Measurements from ENCODE around the gene UCP3.

Gene UCP3

GRCh38 chr11:74043450-74043849 lies 34.6 kb upstream of the UCP3 start:
- TF ChIP-seq CTCF (IDR thresholded peaks at IDR 0.05; ENCODE audit: insufficient read depth, low read length, poor library complexity, severe bottlenecking) (no peak), EZH2phosphoT487 (conservative IDR thresholded peaks at IDR 0.05; ENCODE audit: low read length) (no peak)
- Histone ChIP-seq H3K9me2 (replicated peaks; ENCODE audit: insufficient read depth, low read length) (no peaks in the 10 kb centered on the region), H3K4me2 (ENCODE audit: low read depth, low read length, poor library complexity, severe bottlenecking) (no peak overlapping the region), H3K27ac (ENCODE audit: low read depth, low read length) (no peak overlapping the region), H3K9me3 (ENCODE audit: insufficient read depth, low read length) (no peaks in the 10 kb centered on the region), H3K36me3 (ENCODE audit: low read length) (peaks cover 11% of the 10 kb centered on the region), H3K9ac (ENCODE audit: low read length) (no peak overlapping the region), H3K79me2 (ENCODE audit: insufficient read depth, low read length) (no peaks in the 10 kb centered on the region), H3K4me3 (ENCODE audit: insufficient read depth, low read length, poor library complexity, severe bottlenecking) (no peak overlapping the region), H2AFZ (ENCODE audit: low read depth, low read length, severe bottlenecking) (no peak overlapping the region), H3K27me3 (ENCODE audit: low read length) (no peaks in the 10 kb centered on the region), H3F3A (ENCODE audit: insufficient read depth) (no peaks in the 10 kb centered on the region), H4K20me1 (ENCODE audit: low read depth, low read length) (no peaks in the 10 kb centered on the region)

GRCh38 chr11:74037309-74037708 lies 28.4 kb upstream of the UCP3 start:
- no peaks in the 10 kb centered on the region for H3F3A ChIP-seq (ENCODE audit: insufficient read depth)
- no peak for TF ChIP-seq EZH2phosphoT487 (conservative IDR thresholded peaks at IDR 0.05; ENCODE audit: low read length)
- TF ChIP-seq CTCF (IDR thresholded peaks at IDR 0.05; ENCODE audit: insufficient read depth, low read length, poor library complexity, severe bottlenecking): no peak
- H3K36me3 ChIP-seq (ENCODE audit: low read length): 0 out of 2 replicates have a peak, but pooled peaks cover 2% of the 10 kb centered on the region
- H3K27me3 ChIP-seq (ENCODE audit: low read length): no peaks in the 10 kb centered on the region
- H3K4me3 ChIP-seq (ENCODE audit: insufficient read depth, low read length, poor library complexity, severe bottlenecking): no peak overlapping the region
- no peaks in the 10 kb centered on the region for H3K9me2 ChIP-seq (replicated peaks; ENCODE audit: insufficient read depth, low read length)
- H3K9me3 ChIP-seq (ENCODE audit: insufficient read depth, low read length): no peaks in the 10 kb centered on the region
- H4K20me1 ChIP-seq (ENCODE audit: low read depth, low read length): no peaks in the 10 kb centered on the region
- no peak overlapping the region for H3K4me2 ChIP-seq (ENCODE audit: low read depth, low read length, poor library complexity, severe bottlenecking)
- no peak overlapping the region for H3K9ac ChIP-seq (ENCODE audit: low read length)
- no peak overlapping the region for H2AFZ ChIP-seq (ENCODE audit: low read depth, low read length, severe bottlenecking)
- H3K27ac ChIP-seq (ENCODE audit: low read depth, low read length): no peak overlapping the region
- no peaks in the 10 kb centered on the region for H3K79me2 ChIP-seq (ENCODE audit: insufficient read depth, low read length)

- TF ChIP-seq CTCF (IDR thresholded peaks at IDR 0.05; ENCODE audit: insufficient read depth, low read length, poor library complexity, severe bottlenecking) (no peak), EZH2phosphoT487 (conservative IDR thresholded peaks at IDR 0.05; ENCODE audit: low read length) (no peak)
- Histone ChIP-seq H2AFZ (ENCODE audit: low read depth, low read length, severe bottlenecking) (no peak overlapping the region), H3K9me2 (replicated peaks; ENCODE audit: insufficient read depth, low read length) (no peaks in the 10 kb centered on the region), H4K20me1 (ENCODE audit: low read depth, low read length) (no peaks in the 10 kb centered on the region), H3K27ac (ENCODE audit: low read depth, low read length) (no peak overlapping the region), H3K9me3 (ENCODE audit: insufficient read depth, low read length) (no peaks in the 10 kb centered on the region), H3K4me3 (ENCODE audit: insufficient read depth, low read length, poor library complexity, severe bottlenecking) (no peak overlapping the region), H3K36me3 (ENCODE audit: low read length) (0 out of 2 replicates have a peak, but pooled peaks cover 2% of the 10 kb centered on the region), H3K79me2 (ENCODE audit: insufficient read depth, low read length) (no peaks in the 10 kb centered on the region), H3F3A (ENCODE audit: insufficient read depth) (no peaks in the 10 kb centered on the region), H3K4me2 (ENCODE audit: low read depth, low read length, poor library complexity, severe bottlenecking) (no peak overlapping the region), H3K27me3 (ENCODE audit: low read length) (no peaks in the 10 kb centered on the region), H3K9ac (ENCODE audit: low read length) (no peak overlapping the region)
These were observed 26.4 kb upstream of the UCP3 start for GRCh38 chr11:74035264-74035663.

Measured in SU-DHL-6 (cell line).